GM23338 (cell line): ENCODE measurements around the gene SP6. TPM values are rescaled to one million over a fixed set of nuclear protein-coding genes. Genes with fewer than 3 reads are reported as not detected.

Experiments
- polyA plus RNA-seq: library from polyadenylated mRNA; unstranded; fragments of >200 nt; fragmentation: Nextera tagmentation; extraction: Ambion mirVana; gene quantifications from 2 replicates; pipeline ENCODE4 v1.2.1, GENCODE V29; 2016
- total RNA-seq: library from RNA; depleted of rRNA; stranded (reverse); fragments of >200 nt; shearing (Covaris generic); gene quantifications from 2 replicates; pipeline ENCODE4 v1.2.3, GENCODE V29; 2014; rRNA removed

The SP6 gene
- total and polyA plus RNA-seq, 2 experiments from 2014 or later, result 0.13 to 1.0 TPM

Other genes with a start within 250 kb of the SP6 start
- gene KPNB1, start 201.2 kb downstream of the SP6 start, total RNA-seq, result 526 and 599 TPM in 2 replicates
- 219 and 274 TPM in 2 replicates for gene KPNB1, start 201.2 kb downstream of the SP6 start, polyA plus RNA-seq
- gene TBKBP1, start 157.0 kb downstream of the SP6 start, total RNA-seq, result 10.6 and 12.1 TPM in 2 replicates
- 2.2 and 2.5 TPM in 2 replicates for gene TBKBP1, start 157.0 kb downstream of the SP6 start, polyA plus RNA-seq
- not detected in 2 replicates for gene TBX21, start 117.9 kb downstream of the SP6 start, total RNA-seq
- not detected in 2 replicates for gene TBX21, start 117.9 kb downstream of the SP6 start, polyA plus RNA-seq
- 8.1 and 9.8 TPM in 2 replicates for gene OSBPL7, start 29.4 kb downstream of the SP6 start, total RNA-seq
- gene OSBPL7, start 29.4 kb downstream of the SP6 start, polyA plus RNA-seq, result 3.4 and 3.7 TPM in 2 replicates
- 74.7 and 75.8 TPM in 2 replicates for gene MRPL10, start 19.6 kb downstream of the SP6 start, total RNA-seq
- gene MRPL10, start 19.6 kb downstream of the SP6 start, polyA plus RNA-seq, result 50.2 and 53.5 TPM in 2 replicates
- gene LRRC46, start 19.5 kb downstream of the SP6 start, total RNA-seq, result 0.35 TPM in 1 of 2 replicates, not detected in the other
- 0.14 and 0.18 TPM in 2 replicates for gene LRRC46, start 19.5 kb downstream of the SP6 start, polyA plus RNA-seq
- gene SCRN2, start 9.9 kb downstream of the SP6 start, total RNA-seq, result 39.1 and 40.6 TPM in 2 replicates
- gene SCRN2, start 9.9 kb downstream of the SP6 start, polyA plus RNA-seq, result 44.0 and 45.5 TPM in 2 replicates
- gene SP2, start 45.1 kb upstream of the SP6 start, total RNA-seq, result 6.0 and 7.6 TPM in 2 replicates
- 10.8 and 12.9 TPM in 2 replicates for gene SP2, start 45.1 kb upstream of the SP6 start, polyA plus RNA-seq
- gene PNPO, start 90.4 kb upstream of the SP6 start, total RNA-seq, result 12.7 and 21.8 TPM in 2 replicates
- gene PNPO, start 90.4 kb upstream of the SP6 start, polyA plus RNA-seq, result 3.9 and 5.0 TPM in 2 replicates
- gene PRR15L, start 106.7 kb upstream of the SP6 start, total RNA-seq, result not detected in 2 replicates
- 0.57 and 0.66 TPM in 2 replicates for gene PRR15L, start 106.7 kb upstream of the SP6 start, polyA plus RNA-seq
- gene CDK5RAP3, start 120.0 kb upstream of the SP6 start, total RNA-seq, result 67.0 and 106 TPM in 2 replicates
- 78.9 and 92.6 TPM in 2 replicates for gene CDK5RAP3, start 120.0 kb upstream of the SP6 start, polyA plus RNA-seq
- gene COPZ2, start 186.6 kb upstream of the SP6 start, total RNA-seq, result not detected in 2 replicates
- not detected in 2 replicates for gene COPZ2, start 186.6 kb upstream of the SP6 start, polyA plus RNA-seq
- 138 and 157 TPM in 2 replicates for gene NFE2L1, start 197.2 kb upstream of the SP6 start, total RNA-seq
- gene NFE2L1, start 197.2 kb upstream of the SP6 start, polyA plus RNA-seq, result 39.9 and 49.9 TPM in 2 replicates